GM23338 (cell line): Measurements from ENCODE around the gene FGA. TPM values are rescaled to one million over a fixed set of nuclear protein-coding genes. Genes with fewer than 3 reads are reported as not detected.

Experiments
- ATAC-seq: fragments of 200-7000 bp; cut with Tn5 transposase; 3 replicates; pipeline ENCODE4 v1.9.1; 2020
- DNase-seq: peaks from one replicate; pipeline ENCODE4 v3.0.0-alpha.2; 2015; ENCODE audit warnings: low spot score
- H2AFZ ChIP-seq: fragments of 200-600 bp; sonication (generic); 2 replicates; pipeline ENCODE4 v1.8.0; 2016; ENCODE audit warnings: antibody characterized with exemption, mild to moderate bottlenecking, moderate library complexity
- H3F3A ChIP-seq: fragments of 200-600 bp; sonication (generic); replicated peaks from 2 replicates; pipeline ENCODE4 v1.8.0; 2017; ENCODE audit warnings: antibody characterized with exemption, mixed run types, low read depth
- H3K27ac ChIP-seq: fragments of 200-600 bp; sonication (generic); 2 replicates; pipeline ENCODE4 v1.6.1; 2016; ENCODE audit warnings: low read depth
- H3K27me3 ChIP-seq: fragments of 200-600 bp; sonication (generic); 2 replicates; pipeline ENCODE4 v1.8.0; 2016; ENCODE audit warnings: mild to moderate bottlenecking, mixed run types, moderate library complexity; ENCODE audit not compliant: insufficient read depth
- H3K36me3 ChIP-seq: fragments of 200-600 bp; sonication (generic); 2 replicates; pipeline ENCODE4 v1.8.0; 2016; ENCODE audit warnings: mild to moderate bottlenecking; ENCODE audit not compliant: insufficient read depth
- H3K4me1 ChIP-seq: fragments of 200-600 bp; sonication (generic); 2 replicates; pipeline ENCODE4 v1.8.0; 2016; ENCODE audit warnings: mild to moderate bottlenecking, moderate library complexity; ENCODE audit not compliant: insufficient read depth
- H3K4me2 ChIP-seq: fragments of 200-600 bp; sonication (generic); 2 replicates; pipeline ENCODE4 v1.7.1; 2017; ENCODE audit warnings: mixed run types
- H3K4me3 ChIP-seq: fragments of 200-600 bp; sonication (generic); 2 replicates; pipeline ENCODE4 v1.6.1; 2016; ENCODE audit warnings: mixed run types
- H3K79me2 ChIP-seq: fragments of 200-600 bp; sonication (generic); replicated peaks from 2 replicates; pipeline ENCODE4 v1.8.0; 2017; ENCODE audit warnings: mild to moderate bottlenecking; ENCODE audit not compliant: insufficient read depth
- H3K9me2 ChIP-seq: fragments of 200-600 bp; sonication (generic); 2 replicates; pipeline ENCODE4 v1.8.0; 2017; ENCODE audit not compliant: insufficient read depth
- H4K20me1 ChIP-seq: fragments of 200-600 bp; sonication (generic); replicated peaks from 2 replicates; pipeline ENCODE4 v1.8.0; 2017; ENCODE audit warnings: mild to moderate bottlenecking; ENCODE audit not compliant: insufficient read depth
- H3K27ac Mint-ChIP-seq: 2 replicates; pipeline ENCODE4 v1.8.0; 2020; ENCODE audit warnings: inconsistent platforms, mild to moderate bottlenecking, moderate library complexity, mixed read lengths
- H3K27me3 Mint-ChIP-seq: 3 replicates; pipeline ENCODE4 v1.8.0; 2022; ENCODE audit warnings: low read depth, mild to moderate bottlenecking, moderate library complexity, mixed read lengths, inconsistent platforms; ENCODE audit not compliant: insufficient read depth, poor library complexity
- H3K36me3 Mint-ChIP-seq: 3 replicates; pipeline ENCODE4 v1.8.0; 2021; ENCODE audit warnings: low read depth, mild to moderate bottlenecking, inconsistent platforms, moderate library complexity, mixed read lengths
- H3K4me1 Mint-ChIP-seq: 3 replicates; pipeline ENCODE4 v1.8.0; 2020; ENCODE audit warnings: mild to moderate bottlenecking, inconsistent platforms, mixed read lengths
- H3K4me3 Mint-ChIP-seq: 3 replicates; pipeline ENCODE4 v1.8.0; 2021; ENCODE audit warnings: moderate library complexity, mild to moderate bottlenecking, inconsistent platforms, mixed read lengths
- H3K9me3 Mint-ChIP-seq: 3 replicates; pipeline ENCODE4 v1.8.0; 2020; ENCODE audit warnings: moderate library complexity, mild to moderate bottlenecking, inconsistent platforms, mixed read lengths
- CREB1 ChIP-seq: fragments of 250-450 bp; sonication (Bioruptor Pico); IDR thresholded peaks from 2 replicates; pipeline ENCODE4 v1.5.0; 2020; ENCODE audit warnings: low read depth, mild to moderate bottlenecking, moderate library complexity
- CTCF ChIP-seq, 2 experiments: fragments of 200-600 bp in 1 of 2; sonication (generic) in 1 of 2; conservative IDR thresholded peaks; 2 replicates each; pipeline versions ENCODE4 v1.5.1 to v1.6.1; 2016 to 2017; ENCODE audit warnings: antibody characterized with exemption in 2 of 2, low read depth in 2 of 2, mild to moderate bottlenecking in 2 of 2, moderate library complexity in 1 of 2
- ETS1 ChIP-seq: IDR thresholded peaks from 2 replicates; pipeline ENCODE4 v1.6.1; 2016; ENCODE audit warnings: antibody characterized with exemption
- EZH2 ChIP-seq: fragments of 200-600 bp; sonication (generic); IDR thresholded peaks from one replicate; pipeline ENCODE4 v1.8.0; 2017; ENCODE audit warnings: antibody characterized with exemption, mild to moderate bottlenecking, low read depth; ENCODE audit not compliant: unreplicated experiment
- JUNB ChIP-seq: IDR thresholded peaks from one replicate; pipeline ENCODE4 v1.6.1; 2016; ENCODE audit warnings: antibody characterized with exemption; ENCODE audit not compliant: unreplicated experiment
- POLR2AphosphoS5 ChIP-seq: IDR thresholded peaks from 2 replicates; pipeline ENCODE4 v1.6.1; 2016; ENCODE audit warnings: antibody characterized with exemption, low read depth
- polyA plus RNA-seq: library from polyadenylated mRNA; unstranded; fragments of >200 nt; fragmentation: Nextera tagmentation; extraction: Ambion mirVana; gene quantifications from 2 replicates; pipeline ENCODE4 v1.2.1, GENCODE V29; 2016
- total RNA-seq: library from RNA; depleted of rRNA; stranded (reverse); fragments of >200 nt; shearing (Covaris generic); gene quantifications from 2 replicates; pipeline ENCODE4 v1.2.3, GENCODE V29; 2014

Gene FGA
- total and polyA plus RNA-seq, 2 experiments from 2014 or later = not detected

GRCh38 chr4:154551872-154552686, 38.5 kb downstream of the FGA start:
- H3K4me3 ChIP-seq = no peak overlapping the region
- H3K27ac Mint-ChIP-seq = no peak overlapping the region
- no peak overlapping the region for H3K4me2 ChIP-seq
- no peaks in the 10 kb centered on the region for H3F3A ChIP-seq
- H4K20me1 ChIP-seq = peaks cover 6% of the 10 kb centered on the region; the same call in 1 of the 2 replicates
- DNase-seq (peak; percentile 71), ATAC-seq (peak; percentile 43)
- TF ChIP-seq CTCF (conservative IDR thresholded peaks at IDR 0.05; ENCODE audit: low read depth in 2 of 2) (peak; percentile 75 to 89), JUNB (no peak)
- no peak overlapping the region for H2AFZ ChIP-seq
- peaks cover 5% of the 10 kb centered on the region; the same call in 1 of the 2 replicates for H3K36me3 ChIP-seq
- H3K27ac ChIP-seq = no peak overlapping the region
- H3K4me1 ChIP-seq = peaks cover 8% of the 10 kb centered on the region; the same call in 1 of the 2 replicates
- no peak overlapping the region for H3K4me3 Mint-ChIP-seq
- peaks cover 8% of the 10 kb centered on the region for H3K4me1 Mint-ChIP-seq
- no peaks in the 10 kb centered on the region for H3K27me3 ChIP-seq
- H3K9me2 ChIP-seq = no peaks in the 10 kb centered on the region
- H3K9me3 Mint-ChIP-seq = no peaks in the 10 kb centered on the region
- peaks cover 8% of the 10 kb centered on the region for H3K36me3 Mint-ChIP-seq
- H3K79me2 ChIP-seq = peaks cover 30% of the 10 kb centered on the region
- H3K27me3 Mint-ChIP-seq = no peaks in the 10 kb centered on the region

DNA sequence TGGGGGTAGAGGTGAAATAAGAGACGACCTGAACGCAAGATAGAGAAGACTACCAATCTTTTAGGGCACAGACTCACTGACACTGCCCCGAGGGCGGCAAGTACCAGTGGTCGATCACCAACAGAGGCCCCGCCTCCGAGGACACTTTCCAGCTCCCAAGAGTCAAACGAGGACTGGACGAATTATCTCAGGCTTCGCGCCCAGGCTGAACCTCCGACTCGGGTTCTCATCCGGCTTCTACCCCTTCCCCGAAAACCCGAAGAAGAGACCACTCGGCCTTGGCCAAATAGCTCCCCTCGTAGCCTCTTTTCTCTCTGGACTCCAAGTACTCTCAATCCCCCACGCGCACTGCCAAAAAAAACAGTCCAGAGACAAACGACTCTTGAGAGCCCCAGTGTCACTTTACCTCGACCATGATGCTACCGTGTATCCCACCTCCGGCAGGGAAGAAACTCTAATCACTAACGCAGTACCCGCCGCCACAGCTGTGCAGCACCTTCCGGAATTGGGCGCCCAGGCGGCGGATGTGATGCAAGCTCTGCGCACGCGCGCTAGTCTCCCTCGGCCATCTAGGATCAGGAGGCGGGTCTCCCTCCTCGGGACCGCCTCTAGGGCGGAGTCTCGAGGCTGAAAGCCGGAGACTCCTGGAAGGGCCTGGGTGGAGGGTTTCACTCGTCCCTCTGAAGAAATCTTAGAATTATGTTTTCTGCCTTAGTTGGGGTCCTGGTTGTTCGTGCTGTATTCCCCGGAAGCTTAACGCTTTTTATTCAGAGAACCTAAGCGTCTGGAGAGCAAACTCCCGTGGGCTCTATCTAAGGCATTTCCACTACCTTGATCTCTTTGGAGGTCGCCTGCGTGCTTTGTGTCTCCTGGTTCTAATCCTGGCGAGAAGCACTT, 40.4 kb downstream of the FGA start, which contains the start of gene PLRG1:
TSS of gene PLRG1 (minus strand) at position 507 of the 897 bp plus-strand sequence. CDS start at position 415, 92 bp downstream.
- peaks cover 8% of the 10 kb centered on the region for H3K4me1 Mint-ChIP-seq

More for the DNA sequence above, 40.4 kb downstream of the FGA start, which contains the start of gene PLRG1:
- peak within 1 kb of the TSS; percentile 83; the same call in 1 of the 2 replicates for H3K27ac ChIP-seq
- DNase-seq = peak; percentile 99
- Mint-ChIP-seq H3K36me3 (peaks cover 19% of the 10 kb centered on the region), H3K9me3 (no peaks in the 10 kb centered on the region), H3K27ac (peak within 1 kb of the TSS; percentile 98), H3K4me3 (peak within 1 kb of the TSS; percentile 99), H3K27me3 (no peaks in the 10 kb centered on the region)
- peak; percentile 97 for ATAC-seq
- H3K4me1 ChIP-seq = peaks cover 8% of the 10 kb centered on the region; the same call in 1 of the 2 replicates
- no peaks in the 10 kb centered on the region for H3K27me3 ChIP-seq
- H2AFZ ChIP-seq = peak within 1 kb of the TSS; percentile 74; the same call in 1 of the 2 replicates
- TF ChIP-seq JUNB (no peak), EZH2 (no peak), POLR2AphosphoS5 (peak; percentile 94), ETS1 (peak; percentile 67; the same call in 1 of the 2 replicates), CREB1 (CRISPR knock-in tag) (peak; percentile 75)
- H4K20me1 ChIP-seq = peaks cover 6% of the 10 kb centered on the region; the same call in 1 of the 2 replicates
- H3K36me3 ChIP-seq = peaks cover 23% of the 10 kb centered on the region
- no peaks in the 10 kb centered on the region for H3F3A ChIP-seq
- H3K4me2 ChIP-seq = peak within 1 kb of the TSS; percentile 96
- peaks cover 32% of the 10 kb centered on the region for H3K79me2 ChIP-seq
- no peaks in the 10 kb centered on the region for H3K9me2 ChIP-seq
- peak within 1 kb of the TSS; percentile 77 for H3K4me3 ChIP-seq
